Cardiac septum (tissue), 1 donor: ENCODE data around the gene ARPC5L. TPM values are rescaled to one million over a fixed set of nuclear protein-coding genes. Genes with fewer than 3 reads are reported as not detected.
A peak's percentile ranks its signal among the peaks of the same experiment; 100 is the strongest.

ENCODE experiments used
- DNase-seq: peaks from one replicate; pipeline ENCODE4 v3.0.0-alpha.2; 2020; ENCODE audit warnings: low spot score
- intact Hi-C: fragments of 100-400 bp; cut with DNase I; formaldehyde crosslinking; loops from one replicate; pipeline ENCODE4 v1.14.0; 2022
- total RNA-seq: library from RNA; stranded (reverse); fragmentation: NEBNext Ultra II Directional; extraction: Animal tissue kit (Norgen Biotek cat#: 25700); gene quantifications from one replicate; pipeline ENCODE4 v1.2.1, GENCODE V29; 2021
- donor health status: DM: no; HTN: no; CAD: no.

Gene ARPC5L
- total RNA-seq, 1 donor from 2014 or later: 53.8 TPM

DNA sequence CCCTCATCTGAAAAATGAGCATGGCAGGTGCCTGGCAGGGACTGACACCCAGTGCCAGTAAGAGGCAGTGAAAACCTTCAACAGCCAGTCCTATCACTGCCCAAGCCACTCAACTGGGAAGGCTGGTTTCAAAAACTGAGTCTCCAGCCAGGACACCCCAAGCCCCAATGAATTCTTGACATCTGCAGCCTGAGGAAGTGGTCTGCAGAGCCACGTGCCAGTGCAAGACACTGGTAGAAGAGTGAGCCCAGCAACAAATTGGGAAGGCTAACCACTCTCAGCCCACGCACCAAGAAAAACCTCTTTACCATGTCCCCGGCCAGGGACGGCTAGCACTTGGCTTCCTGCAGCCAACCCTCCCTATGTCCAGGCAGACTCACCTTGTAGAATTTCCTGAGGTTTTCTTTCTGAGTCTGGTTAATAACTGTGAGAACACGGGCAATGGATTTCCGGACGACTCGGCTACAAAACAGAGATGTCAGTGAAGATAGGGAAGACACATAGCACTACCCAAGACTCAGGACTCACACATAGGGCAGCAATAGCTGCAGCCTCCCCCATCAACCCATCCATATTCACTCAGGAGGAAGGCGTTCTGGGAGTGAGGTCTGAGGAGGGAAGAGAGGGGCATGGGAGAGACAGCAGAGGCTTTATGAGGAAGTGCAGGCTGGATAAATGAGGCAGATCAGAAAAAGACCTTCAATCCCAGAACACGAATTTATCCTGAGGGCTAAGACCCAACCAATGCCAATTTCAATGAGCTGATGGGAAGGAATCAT is 1.9 kb upstream of the ARPC5L start:
- intact Hi-C loops: no loop called here
- DNase-seq: no peak

DNA sequence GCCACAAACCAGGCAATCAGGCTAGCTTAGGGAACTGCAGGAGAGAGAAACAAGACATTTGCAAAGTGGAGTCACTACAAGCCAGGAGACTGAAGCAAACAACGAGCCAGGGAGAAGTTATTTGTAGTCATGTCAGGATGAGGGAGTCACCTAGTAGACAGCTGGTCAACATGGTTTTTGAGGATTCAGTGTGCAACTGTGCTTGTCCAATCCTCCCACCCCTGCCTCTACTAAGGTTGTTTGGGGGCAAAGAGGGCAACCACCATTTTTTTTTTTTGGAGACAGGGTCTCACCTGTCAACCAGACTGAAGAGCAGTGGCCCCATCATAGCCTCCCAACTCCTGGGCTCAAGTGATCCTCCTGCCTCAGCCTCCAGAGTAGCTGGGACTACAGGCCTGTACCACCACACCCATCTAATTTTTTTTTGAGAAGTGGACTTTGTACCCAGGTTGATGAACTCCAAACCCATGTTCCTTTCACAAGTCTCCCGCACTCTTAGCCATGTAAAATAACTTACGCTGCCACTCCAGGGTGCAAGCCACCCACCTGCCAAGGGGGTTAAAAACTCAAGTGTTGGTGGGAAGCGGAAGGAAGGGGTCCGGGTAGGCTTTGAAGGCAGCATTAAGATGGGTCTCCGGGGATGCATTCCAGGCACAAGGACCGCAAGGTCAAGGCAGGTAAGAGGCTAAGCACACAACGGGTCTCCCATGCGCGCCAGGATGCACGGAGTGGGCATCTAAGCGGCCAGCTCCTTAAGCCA is 1.2 kb upstream of the ARPC5L start:
- DNase-seq: no peak
- intact Hi-C loops: no loop called here

DNA sequence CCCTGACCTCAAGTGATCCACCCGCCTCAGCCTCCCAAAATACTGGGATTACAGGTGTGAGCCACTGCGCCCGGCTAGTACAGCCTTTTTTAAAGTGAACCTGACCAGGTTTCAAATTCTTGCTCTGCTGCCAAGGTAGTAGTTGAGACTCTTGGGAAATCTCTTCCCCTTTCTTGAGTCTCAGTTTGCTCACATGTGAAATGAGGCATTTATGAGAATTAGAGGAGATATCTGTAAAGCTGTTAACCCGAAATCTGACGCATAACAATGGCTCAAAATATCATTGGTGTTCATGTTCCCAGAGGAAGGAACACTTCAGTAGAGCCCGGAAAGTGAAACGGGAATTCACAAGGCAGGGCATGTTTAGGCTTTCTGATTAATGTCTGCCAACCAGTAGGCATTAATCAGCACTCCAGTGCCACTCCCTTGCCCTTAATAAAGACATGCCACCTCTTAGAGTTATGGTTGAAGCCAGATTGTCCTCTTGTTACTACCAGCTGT is 1.5 kb downstream of the ARPC5L start:
- intact Hi-C loops: no loop called here
- no peak for DNase-seq

DNA sequence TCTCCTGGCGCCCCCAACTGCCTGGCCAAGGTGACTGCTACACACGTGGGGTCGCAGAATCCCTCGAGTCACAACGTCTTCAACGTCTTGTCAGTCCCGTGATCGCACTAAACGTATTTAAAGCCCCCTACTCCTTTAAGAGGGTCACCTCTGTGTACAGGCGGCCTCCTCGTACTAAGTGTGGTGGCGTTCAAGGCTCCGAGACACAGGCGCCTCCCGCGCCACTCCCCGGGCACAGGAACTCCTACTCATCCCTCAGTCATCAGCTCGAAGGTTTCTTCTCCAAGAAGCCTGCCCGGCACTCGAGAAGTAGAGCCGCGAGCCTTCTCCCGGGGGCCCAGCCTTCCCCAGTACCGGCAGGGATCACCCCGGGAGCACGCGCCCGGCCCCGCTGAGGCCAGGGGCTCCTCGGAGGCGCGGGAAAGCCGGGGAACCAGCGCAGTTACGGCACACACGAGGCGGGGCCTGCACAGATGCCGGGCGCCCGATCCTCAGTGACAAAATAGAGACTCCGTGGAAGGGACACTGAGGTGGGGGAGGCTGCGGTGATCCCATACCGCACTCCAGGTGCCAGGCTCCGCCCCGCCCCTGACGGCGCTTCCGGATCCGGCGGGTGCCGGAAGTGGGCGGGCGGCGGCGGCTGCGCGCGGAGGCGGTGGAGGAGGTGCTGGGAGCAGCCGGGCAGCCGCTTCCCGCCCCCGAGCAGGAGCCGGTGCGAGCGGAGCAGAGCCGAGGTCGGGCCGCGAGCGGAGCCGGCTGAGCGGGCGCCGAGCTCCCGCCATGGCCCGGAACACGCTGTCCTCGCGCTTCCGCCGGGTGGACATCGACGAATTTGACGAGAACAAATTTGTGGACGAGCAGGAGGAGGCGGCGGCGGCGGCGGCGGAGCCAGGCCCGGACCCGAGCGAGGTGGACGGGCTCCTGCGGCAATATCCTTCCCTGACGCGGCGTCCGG is 6.9 kb downstream of the ARPC5L start:
- intact Hi-C loops: loop anchor here (2.0 kb wide), 1 partner anchor 72 kb away; the partner anchor contains the start of gene GOLGA1
- DNase-seq: peak; percentile 95

DNA sequence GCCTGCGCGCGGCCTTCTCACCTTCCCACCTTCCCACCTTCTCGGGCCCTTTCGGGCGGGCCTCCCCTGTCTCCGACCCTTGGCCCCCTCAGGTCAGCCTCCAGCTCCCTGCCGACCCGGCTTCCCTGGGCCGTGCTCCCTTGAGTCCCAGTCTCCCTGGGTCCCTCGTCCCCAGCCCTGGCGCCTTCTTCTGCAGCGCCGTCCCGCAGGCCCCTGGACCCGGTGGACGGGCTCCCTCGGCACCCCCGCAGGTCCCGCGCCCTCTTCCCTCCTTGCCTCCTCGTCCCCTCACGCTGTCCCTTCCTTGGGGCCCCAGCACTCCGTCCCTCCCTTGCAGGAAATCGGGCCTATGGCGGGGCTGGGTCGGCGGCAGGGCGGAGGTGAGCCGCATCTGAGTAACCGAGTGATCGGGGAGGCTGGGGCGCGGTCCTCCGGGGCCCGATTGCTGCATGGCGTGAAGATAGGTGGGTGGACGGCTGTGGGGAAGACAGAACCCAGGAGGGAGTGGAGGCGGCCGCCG is 7.6 kb downstream of the ARPC5L start:
- no peak for DNase-seq
- intact Hi-C loops: loop anchor here (2.0 kb wide), 1 partner anchor 71 kb away; the partner anchor contains the start of gene GOLGA1

DNA sequence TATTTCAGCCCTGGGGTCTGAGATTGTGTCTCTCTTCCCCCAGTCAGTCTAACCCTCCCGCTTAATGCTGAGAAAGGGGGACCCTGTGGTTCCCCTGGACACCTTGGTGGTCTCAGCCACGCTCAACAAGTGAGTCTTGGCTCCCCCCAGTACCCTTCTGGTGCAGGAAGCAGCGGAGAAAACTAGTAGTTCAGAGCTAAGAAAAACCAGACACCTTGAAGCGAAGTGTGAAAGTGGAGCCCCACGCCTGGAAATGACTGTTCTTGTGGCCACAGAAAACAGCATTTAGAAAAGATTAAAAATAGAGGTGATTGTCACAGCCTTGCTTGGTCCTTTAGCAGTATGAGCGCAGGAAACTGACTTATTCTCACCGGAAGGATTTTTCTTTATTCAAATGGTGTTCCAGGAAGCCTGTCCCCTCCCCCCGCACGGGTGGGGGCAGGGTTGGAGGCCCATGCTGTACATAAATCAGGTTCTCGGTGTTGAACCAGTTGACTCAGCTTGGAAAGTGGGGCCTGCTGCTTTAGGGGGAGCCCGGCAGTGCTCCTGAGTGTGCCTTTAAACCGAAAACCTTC is 8.1 kb downstream of the ARPC5L start:
- intact Hi-C loops: loop anchor here (2.0 to 5.0 kb wide), 2 partner anchors 71 to 272 kb away; partner anchors contain the start of genes GOLGA1 and SCAI
- DNase-seq: no peak

DNA sequence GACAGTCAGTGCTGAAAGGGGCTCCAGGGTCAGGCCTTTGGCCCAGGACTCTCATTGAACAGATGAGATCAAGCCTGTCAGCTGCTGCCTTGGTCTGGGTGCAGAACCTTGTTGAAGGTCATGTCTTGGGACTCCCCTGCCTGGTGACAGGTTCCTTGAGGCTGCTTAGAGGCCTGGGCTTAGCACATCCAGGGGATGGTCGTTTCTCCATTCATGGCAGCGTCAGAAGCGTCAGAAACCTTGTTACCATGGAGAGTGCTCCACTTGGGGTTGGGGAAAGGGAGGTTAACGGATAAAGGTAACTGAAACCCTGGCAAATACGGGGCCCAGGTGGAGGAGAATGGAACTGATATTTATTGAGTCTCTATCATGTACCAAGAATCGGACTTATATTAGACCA is 8.8 kb downstream of the ARPC5L start:
- no peak for DNase-seq
- intact Hi-C loops: loop anchor here (5.0 kb wide), 1 partner anchor 272 kb away; the partner anchor contains the start of gene SCAI

DNA sequence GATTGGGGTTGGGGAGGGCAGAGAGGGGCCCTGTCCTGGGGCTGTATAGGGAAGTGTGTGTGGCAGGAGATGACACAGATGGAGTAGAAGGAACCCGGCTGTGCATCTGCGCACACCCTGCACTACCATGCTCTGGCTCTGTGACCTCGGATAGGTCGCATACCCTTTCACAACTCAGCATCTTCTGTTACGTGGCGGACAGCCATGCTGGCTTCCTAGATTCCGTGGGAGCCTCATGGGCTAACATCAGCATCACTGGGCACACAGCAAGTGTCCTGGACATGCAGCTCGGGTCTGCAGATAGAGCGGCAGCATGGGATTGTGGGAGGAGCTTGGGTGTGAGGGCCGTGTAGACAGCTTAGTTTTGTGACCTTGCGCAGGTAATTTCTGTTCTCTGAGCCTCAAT is 9.2 kb downstream of the ARPC5L start:
- intact Hi-C loops: loop anchor here (5.0 kb wide), 1 partner anchor 271 kb away; the partner anchor contains the start of gene SCAI
- DNase-seq: no peak

DNA sequence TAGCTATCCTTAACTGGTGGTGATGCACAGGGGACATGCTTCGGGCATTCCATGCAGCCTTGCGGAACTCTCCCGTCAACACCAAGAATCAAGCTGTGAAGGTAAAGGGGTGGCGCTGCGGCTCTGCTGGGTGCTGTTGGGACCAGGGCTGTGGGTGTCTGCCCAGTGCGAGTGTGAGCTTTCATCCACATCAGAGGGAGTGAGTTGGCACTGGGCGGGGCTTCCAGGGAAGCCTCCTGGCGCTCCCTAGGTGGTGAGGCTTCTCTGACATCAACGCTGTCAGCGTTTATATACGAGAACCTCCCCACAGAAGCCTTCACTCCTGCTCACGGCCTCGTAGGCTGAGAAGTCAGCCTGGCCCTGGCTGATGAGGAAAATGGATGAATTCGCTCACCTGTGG is 11.7 kb downstream of the ARPC5L start:
- intact Hi-C loops: loop anchor here (5.0 kb wide), 1 partner anchor 269 kb away; the partner anchor contains the start of gene SCAI
- no peak for DNase-seq

DNA sequence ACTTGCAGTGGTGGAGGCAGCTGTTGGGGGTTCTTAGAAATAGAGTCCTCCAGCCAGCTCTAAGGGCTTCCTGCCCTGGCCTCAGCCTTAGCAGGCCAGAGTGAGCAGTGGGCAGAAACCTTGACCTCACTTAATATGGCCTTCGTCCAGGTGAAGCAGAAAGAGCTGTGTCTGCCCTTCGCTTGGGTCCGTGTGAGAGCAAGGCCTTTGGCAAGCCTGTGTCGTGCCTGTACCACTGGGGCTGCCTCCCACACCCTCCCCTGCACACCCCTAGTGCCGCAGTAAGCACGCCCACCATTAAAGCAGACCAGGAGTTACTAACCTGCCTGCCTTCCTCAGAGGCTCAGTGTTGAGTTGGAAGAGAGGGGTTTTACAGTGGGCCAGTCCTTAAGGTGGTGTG is 13.6 kb downstream of the ARPC5L start:
- no peak for DNase-seq
- intact Hi-C loops: no loop called here

DNA sequence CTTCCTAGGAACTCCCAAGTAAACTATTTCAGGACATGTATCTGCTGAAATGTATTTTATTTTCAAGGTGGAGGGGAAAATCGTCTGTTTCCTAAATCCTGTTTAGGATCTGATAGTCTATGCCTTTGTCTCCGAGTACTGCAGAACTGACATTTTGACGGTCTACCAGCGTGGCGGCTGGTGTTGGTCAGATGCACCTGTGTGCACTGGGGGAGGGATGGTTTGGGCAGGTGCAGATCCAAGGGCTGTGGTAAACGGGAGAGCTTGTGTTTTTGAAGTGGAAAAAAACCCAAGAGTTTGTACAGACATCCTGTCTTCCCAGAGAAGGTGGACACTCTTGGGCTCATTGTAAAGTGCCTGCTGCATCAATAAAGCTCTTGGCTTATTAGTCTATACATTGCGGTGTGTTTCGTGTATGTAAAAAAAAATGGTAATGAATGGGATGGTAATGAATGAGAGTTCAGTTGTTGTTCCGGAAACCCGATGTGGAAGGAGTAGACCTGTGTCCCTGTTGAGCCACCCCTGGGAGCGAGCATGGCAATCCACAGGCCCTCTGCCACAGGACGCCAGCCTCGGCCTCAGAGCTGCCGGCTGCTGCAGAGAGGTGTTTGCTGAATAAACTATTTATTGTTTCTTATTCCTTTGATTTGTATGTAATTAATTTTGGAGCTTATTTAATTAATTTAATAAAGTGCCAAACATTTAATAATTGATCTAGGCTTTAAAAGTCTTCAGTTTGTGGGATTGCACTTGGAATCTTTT is 15.3 kb downstream of the ARPC5L start:
- DNase-seq: no peak
- intact Hi-C loops: no loop called here

DNA sequence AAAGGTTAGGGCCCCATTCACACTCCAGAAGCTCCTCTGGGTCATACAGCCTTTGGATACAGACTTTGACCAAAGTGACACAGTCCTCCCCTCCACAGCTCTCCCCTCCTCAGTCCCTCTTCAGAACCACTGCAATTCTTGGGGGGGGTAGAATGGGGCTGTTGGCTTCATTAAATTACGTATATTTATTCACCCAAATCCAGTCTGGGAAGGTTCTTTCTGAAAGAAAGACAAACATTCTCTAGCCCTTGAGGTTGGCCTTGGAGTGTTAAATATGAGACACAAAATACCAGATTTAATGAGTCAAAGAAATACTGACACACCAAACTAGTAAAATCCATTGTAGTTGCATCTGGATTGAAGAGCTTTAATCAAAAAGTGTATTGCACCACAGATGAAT is 16.1 kb downstream of the ARPC5L start:
- intact Hi-C loops: no loop called here

DNA sequence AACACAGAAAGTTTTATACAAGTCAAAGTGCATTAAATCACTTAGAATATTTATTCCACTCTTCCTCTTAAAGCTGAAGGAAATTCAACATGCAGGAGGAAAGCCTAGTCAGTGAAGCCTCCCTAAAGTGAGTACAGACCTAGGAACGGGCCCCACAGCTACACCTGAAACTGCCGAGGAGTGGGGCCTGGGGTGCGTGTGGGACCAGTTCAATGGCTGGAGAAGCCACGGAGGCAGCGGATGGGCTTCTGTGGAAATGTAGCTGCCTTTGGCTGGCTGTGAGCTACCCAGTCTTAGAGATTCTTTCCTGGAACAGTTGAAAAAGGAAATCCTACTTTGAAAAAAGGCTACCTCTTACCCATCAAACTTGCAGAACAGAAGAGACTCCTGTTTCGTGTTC is 16.6 kb downstream of the ARPC5L start:
- DNase-seq: no peak
- intact Hi-C loops: no loop called here

More for the DNA sequence above, 16.1 kb downstream of the ARPC5L start:
- no peak for DNase-seq

DNA sequence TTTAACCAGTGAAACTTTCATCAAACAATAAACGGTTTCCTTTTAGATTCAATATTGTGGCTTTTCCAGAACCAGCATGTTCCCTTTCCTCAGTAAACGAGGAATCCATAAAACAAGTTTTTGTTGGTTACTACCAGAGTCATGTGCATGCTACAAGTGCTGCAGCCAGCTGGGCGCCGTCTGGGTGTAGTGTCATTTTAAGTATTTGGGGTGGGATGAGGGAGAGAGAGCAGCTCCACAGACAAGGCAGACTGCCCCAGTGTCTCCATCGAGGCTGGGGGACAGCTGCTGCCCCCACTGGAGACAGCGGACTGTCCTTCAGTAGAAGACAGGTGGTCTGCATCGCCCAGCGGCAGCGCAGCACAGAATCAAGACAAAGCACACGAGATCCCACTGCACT is 17.3 kb downstream of the ARPC5L start:
- intact Hi-C loops: no loop called here
- DNase-seq: no peak

DNA sequence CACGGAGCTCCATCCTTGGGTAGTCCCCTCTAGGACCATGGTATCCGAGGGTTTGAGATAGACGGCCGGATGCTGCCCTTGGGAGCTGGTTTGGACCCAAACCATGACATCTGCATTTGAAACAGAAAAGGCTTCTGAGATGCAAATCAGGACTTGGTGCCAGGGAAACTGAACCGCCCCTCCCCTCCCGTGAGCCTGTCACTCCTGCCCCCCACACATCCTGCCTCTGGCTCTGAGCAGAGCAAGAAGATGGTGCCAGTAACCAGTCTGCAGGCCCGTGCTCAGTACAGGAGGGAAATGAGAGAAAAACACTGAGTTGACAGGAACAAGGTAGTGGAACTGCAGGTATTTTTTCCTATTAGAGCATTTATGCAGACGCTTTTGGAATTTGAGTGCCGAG is 18.6 kb downstream of the ARPC5L start:
- intact Hi-C loops: no loop called here
- no peak for DNase-seq

DNA sequence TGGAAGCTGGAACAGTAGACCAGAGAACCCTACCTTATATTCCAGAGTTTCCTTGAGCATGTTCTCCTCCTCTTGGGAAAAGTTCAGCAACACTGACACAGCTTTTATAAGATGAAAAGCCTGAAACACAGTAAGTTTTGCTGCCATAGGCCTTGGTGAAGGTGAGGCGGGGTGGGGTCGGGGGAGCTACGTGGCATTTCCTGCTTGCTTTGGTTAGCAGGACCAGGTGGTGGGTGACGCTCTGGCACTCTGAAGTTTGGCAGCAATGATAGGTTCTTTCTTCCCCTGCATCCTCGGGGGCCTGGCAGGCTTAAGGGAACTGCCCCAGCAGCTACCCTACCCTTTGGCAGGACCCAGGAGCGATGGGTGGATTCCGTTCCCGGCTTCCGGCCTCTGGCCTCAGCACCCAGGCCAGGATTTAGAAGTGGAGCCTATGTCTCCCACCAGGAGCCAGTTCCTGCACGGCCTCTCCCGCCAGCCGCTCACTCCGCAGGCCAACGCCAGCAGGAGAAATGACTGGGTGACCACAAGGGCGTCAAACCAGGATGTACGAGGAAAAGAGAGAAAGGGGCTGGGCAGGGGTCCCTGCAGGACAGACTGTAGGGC is 19.3 kb downstream of the ARPC5L start:
- intact Hi-C loops: no loop called here
- no peak for DNase-seq

DNA sequence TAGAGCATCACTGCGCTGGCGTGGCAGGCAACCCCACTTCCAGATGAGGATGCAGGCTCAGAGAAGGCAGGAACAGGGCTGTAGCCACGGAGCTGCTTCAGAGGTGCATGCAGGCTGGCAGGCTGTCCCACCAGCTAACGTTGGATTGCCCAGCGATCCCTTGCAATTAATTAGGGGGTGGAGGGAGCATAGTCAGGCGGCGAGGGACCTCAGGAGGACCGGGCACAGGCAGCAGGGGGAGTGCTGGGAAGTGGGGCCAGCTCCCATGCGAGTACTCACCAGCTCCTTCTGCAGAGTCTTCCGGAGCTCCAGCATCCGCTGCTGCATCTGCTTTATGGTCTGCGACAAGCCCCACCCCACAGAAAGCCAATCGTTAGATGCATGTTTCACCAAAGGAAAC is 20.3 kb downstream of the ARPC5L start:
- intact Hi-C loops: no loop called here
- no peak for DNase-seq

DNA sequence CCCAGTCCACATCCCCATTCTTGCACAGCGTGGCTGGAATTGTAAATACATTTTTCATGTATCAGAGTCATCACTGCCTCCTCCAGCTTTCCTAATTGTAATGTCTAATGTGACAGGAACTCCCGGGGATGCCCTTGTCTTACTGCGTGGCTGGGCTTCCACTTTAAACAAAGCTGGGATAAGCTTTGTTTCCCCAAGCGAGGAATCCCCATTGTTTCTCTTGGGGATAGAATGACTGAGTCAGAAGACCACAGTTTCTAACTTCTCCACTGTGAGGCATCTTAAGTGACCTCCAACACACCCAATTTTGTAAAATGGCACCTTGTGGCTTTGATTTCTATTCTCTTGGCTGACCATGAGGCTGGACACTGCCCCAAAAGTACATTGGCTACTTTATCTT is 22.4 kb downstream of the ARPC5L start:
- DNase-seq: no peak
- intact Hi-C loops: no loop called here
